ENCODE results near the gene SKAP2.

SKAP2 gene

DNA sequence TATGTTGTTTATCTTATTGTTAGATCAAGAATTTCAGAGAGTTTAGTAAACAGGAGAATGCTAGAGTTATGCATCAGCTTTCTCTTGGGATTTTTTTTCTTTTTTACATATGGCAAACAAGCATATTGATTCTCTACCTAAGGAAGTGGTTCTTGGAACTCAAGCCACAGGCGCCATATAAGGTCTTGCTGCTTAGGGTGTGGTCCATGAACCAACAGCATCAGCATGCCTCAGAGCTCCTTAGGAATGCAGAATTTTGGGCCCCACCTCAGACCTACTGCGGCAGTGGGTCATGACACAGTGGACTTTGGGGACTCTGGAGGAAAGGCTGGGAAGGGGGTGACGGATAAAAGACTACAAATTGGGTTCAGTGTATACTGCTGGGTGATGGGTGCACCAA lies 230.8 kb downstream of the SKAP2 start:
- no peak for DNase-seq (ENCODE audit: low spot score)

- no peak for DNase-seq (ENCODE audit: low spot score)
These were observed 232.8 kb downstream of the SKAP2 start for GRCh38 chr7:26631601-26632000.

- no peak for DNase-seq (ENCODE audit: low spot score)
These were observed 233.3 kb downstream of the SKAP2 start for GRCh38 chr7:26630941-26631580.

- no peak for DNase-seq (ENCODE audit: low spot score)
These were observed 234.0 kb downstream of the SKAP2 start for GRCh38 chr7:26630361-26630760.

GRCh38 chr7:26629696-26630095 lies 234.7 kb downstream of the SKAP2 start:
- no peak for DNase-seq (ENCODE audit: low spot score)

GRCh38 chr7:26627891-26628341 lies 236.5 kb downstream of the SKAP2 start:
- DNase-seq (ENCODE audit: low spot score): no peak

GRCh38 chr7:26627221-26627620 lies 237.2 kb downstream of the SKAP2 start:
- DNase-seq (ENCODE audit: low spot score): no peak

- no peak for DNase-seq (ENCODE audit: low spot score)
These were observed 237.7 kb downstream of the SKAP2 start for GRCh38 chr7:26626687-26627086.

GRCh38 chr7:26626156-26626555 lies 238.2 kb downstream of the SKAP2 start:
- DNase-seq (ENCODE audit: low spot score): no peak

- DNase-seq (ENCODE audit: low spot score): no peak
These were observed 239.1 kb downstream of the SKAP2 start for GRCh38 chr7:26625286-26625685.

DNA sequence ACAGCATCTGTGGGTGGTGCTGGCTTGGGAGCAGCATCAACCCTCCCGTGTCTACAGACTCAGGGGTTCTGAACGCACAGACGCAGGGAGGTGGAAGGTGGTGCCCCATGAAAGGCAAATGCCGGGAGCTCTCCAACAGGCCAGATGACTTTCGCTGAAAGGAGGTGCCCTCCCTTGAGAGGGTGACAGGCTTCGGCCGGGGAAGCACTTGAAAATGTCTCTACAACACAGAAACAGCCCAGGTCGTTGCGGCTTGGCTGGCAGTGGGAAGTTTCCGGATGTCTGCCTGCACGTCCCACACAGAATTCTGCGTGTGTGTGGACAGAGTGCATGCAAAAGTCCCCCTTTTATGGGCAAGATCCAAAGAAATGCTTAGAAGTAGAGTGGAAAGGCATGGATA lies 239.6 kb downstream of the SKAP2 start:
- no peak for DNase-seq (ENCODE audit: low spot score)

DNA sequence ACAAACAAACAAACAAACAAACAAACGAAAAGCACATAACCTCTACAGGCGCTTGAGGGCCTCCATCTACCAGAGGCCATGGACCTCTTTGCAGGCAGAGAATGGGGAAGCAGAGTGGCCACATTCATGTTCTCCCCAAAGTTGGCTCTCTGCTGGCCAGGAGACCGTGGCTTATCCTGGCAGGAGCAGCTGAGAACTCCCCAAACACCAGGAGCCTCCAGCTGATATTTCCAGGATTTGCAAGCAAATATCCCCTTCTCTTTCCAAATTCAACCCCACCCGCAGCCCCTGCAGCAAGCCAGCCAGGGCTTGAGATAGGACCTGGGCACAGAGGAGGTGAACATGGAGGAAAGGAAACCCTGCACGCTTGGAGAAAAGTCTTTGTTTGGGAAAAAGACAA lies 240.0 kb downstream of the SKAP2 start:
- DNase-seq (ENCODE audit: low spot score): no peak

GRCh38 chr7:26620352-26620751 lies 244.0 kb downstream of the SKAP2 start:
- DNase-seq (ENCODE audit: low spot score): no peak

DNA sequence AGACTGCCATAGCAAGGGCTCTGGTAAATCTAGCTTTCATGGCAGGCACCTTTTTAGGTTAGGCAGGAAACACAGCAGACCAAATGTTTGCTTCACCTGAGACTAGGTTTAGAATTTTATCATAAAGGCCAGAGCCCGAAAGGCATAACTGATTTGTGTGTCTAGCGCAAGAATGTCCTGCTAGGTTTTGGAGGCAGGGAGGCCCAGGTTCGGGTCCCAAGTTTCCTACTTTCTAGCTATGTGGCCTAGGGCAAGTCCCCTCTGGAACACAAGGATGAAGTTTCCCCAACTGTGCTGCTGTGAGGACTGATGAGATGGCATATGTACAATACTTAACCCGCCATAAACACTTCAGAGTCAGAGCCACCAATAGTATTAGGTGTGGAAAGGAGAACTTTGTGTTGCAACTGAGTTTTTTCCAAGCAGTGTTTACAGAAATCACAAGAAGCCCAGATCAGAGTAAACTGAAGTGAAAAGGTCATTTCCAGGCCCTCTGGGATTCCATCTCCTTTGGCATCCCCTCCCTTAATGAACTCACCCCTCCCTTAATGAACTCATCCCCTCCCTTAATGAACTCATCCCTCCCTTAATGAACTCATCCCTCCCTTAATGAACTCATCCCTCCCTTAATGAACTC lies 244.9 kb downstream of the SKAP2 start:
- DNase-seq (ENCODE audit: low spot score): no peak

GRCh38 chr7:26618898-26619297 lies 245.5 kb downstream of the SKAP2 start:
- no peak for DNase-seq (ENCODE audit: low spot score)

- no peak for DNase-seq (ENCODE audit: low spot score)
These were observed 245.9 kb downstream of the SKAP2 start for GRCh38 chr7:26618449-26618848.

All from HuH-7 (cell line).